CD4-positive, alpha-beta T cell treated with Interferon gamma for 1 hour (primary cell): ENCODE data around the gene CRLF3.
"Not testable (repeated sequence)": the region's sequence is repeated elsewhere in the genome, so short reads cannot be mapped to it uniquely, and the experiment has no call there.

Source experiments
- DNase-seq: peaks from one replicate; pipeline ENCODE4 v3.0.0-alpha.2; 2020

The CRLF3 gene

DNA sequence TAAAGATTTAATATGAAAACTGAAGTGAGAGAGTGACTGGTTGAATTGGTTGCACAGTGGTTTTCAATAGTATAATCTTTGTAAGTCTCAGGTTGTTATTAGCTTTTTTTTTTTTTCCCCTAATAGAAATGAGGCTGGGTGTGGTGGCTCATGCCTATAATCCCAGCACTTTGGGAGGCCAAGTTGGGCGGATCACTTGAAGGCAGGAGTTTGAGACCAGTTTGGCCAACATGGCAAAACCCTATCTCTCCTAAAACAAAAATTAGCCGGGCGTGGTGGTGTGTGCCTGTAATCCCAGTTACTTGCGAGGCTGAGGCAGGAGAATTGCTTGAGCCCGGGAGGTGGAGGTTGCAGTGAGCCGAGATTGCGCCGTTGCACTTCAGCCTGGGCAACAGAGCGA, 89.3 kb downstream of the CRLF3 start:
- not testable (repeated sequence) for DNase-seq

DNA sequence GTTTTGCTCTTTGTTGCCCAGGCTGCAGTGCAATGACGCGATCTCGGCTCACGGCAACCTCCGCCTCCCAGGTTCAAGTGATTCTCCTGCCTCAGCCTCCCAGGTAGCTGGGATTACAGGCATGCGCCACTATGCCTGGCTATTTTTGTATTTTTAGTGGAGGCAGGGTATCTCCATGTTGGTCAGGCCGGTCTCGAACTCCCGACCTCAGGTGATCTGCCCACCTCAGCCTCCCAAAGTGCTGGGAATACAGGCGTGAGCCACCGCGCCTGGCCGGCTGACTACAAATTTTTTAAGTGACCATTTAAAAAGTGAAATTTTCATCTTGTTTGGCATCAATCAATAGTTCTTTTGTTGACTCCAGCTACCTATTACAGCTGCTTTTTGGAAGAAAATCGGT, 90.3 kb downstream of the CRLF3 start:
- DNase-seq, result not testable (repeated sequence)
